GM06990 (cell line): ENCODE results near the gene AMDHD1.

Experiments
- DNase-seq: peaks from one replicate; pipeline ENCODE4 v3.0.0-alpha.2; 2011; ENCODE audit not compliant: insufficient read length; ENCODE audit errors: extremely low read depth
- H3K27me3 ChIP-seq: replicated peaks from 2 replicates; pipeline ENCODE4 v1.6.0; 2011; ENCODE audit warnings: low read length; ENCODE audit not compliant: control insufficient read depth, insufficient read depth
- H3K36me3 ChIP-seq: 2 replicates; pipeline ENCODE4 v1.5.1; 2011; ENCODE audit warnings: low read length; ENCODE audit not compliant: control insufficient read depth, insufficient read depth
- H3K4me3 ChIP-seq: replicated peaks from 2 replicates; pipeline ENCODE4 v1.5.1; 2011; ENCODE audit warnings: low read depth, mild to moderate bottlenecking, control low read depth, low read length
- TF ChIP-seq, protein P1 (sequence below): IDR thresholded peaks from 2 replicates; pipeline ENCODE4 v1.5.1; 2011; ENCODE audit warnings: low read length, control low read depth, mild to moderate bottlenecking, inconsistent platforms; ENCODE audit not compliant: insufficient read depth, poor library complexity, severe bottlenecking

AMDHD1 gene

GRCh38 chr12:95918194-95918993 lies 24.7 kb upstream of the AMDHD1 start:
- DNase-seq, result no peak
- no peaks in the 10 kb centered on the region for H3K27me3 ChIP-seq

GRCh38 chr12:95919110-95919509 lies 24.0 kb upstream of the AMDHD1 start:
- no peak for DNase-seq
- Histone ChIP-seq H3K27me3 (no peaks in the 10 kb centered on the region), H3K4me3 (no peak overlapping the region), H3K36me3 (no peaks in the 10 kb centered on the region)
- TF ChIP-seq, protein P1, sequence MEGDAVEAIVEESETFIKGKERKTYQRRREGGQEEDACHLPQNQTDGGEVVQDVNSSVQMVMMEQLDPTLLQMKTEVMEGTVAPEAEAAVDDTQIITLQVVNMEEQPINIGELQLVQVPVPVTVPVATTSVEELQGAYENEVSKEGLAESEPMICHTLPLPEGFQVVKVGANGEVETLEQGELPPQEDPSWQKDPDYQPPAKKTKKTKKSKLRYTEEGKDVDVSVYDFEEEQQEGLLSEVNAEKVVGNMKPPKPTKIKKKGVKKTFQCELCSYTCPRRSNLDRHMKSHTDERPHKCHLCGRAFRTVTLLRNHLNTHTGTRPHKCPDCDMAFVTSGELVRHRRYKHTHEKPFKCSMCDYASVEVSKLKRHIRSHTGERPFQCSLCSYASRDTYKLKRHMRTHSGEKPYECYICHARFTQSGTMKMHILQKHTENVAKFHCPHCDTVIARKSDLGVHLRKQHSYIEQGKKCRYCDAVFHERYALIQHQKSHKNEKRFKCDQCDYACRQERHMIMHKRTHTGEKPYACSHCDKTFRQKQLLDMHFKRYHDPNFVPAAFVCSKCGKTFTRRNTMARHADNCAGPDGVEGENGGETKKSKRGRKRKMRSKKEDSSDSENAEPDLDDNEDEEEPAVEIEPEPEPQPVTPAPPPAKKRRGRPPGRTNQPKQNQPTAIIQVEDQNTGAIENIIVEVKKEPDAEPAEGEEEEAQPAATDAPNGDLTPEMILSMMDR, result no peak

More at GRCh38 chr12:95918194-95918993, 24.7 kb upstream of the AMDHD1 start:
- H3K4me3 ChIP-seq, result no peak overlapping the region
- no peaks in the 10 kb centered on the region for H3K36me3 ChIP-seq
- TF ChIP-seq, protein P1, result peak; percentile 77

DNA sequence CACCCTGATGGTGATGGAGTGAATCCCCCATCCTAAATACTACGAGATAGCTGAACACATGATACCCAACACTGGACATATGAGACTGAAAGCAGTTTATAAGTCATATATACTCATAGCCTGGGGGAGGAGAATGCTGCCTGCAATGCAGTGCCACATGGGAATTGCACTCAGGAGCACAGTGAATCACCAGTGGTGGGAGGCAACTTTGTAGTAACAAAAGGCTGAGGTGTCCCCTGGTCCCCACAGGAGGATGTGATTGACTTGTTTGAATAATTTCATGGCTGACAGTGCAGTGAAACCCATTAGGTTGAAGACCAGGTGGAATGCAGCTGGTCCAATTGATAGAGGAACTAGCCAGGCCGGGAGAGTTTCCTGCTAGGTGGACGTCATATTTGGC lies 20.9 kb upstream of the AMDHD1 start:
- H3K27me3 ChIP-seq, result no peaks in the 10 kb centered on the region
- TF ChIP-seq, protein P1, result no peak
- no peaks in the 10 kb centered on the region for H3K36me3 ChIP-seq
- H3K4me3 ChIP-seq, result no peak overlapping the region
- DNase-seq, result no peak

GRCh38 chr12:95940514-95940913 lies 2.6 kb upstream of the AMDHD1 start:
- DNase-seq, result no peak
- H3K27me3 ChIP-seq, result no peaks in the 10 kb centered on the region
- H3K4me3 ChIP-seq, result no peak overlapping the region

GRCh38 chr12:95942101-95942523 lies 1.0 kb upstream of the AMDHD1 start:
- no peaks in the 10 kb centered on the region for H3K27me3 ChIP-seq
- DNase-seq, result no peak
- TF ChIP-seq, protein P1, result no peak
- no peaks in the 10 kb centered on the region for H3K36me3 ChIP-seq
- peak overlapping the region; percentile 83 for H3K4me3 ChIP-seq

More at GRCh38 chr12:95940514-95940913, 2.6 kb upstream of the AMDHD1 start:
- TF ChIP-seq, protein P1, result no peak
- H3K36me3 ChIP-seq, result no peaks in the 10 kb centered on the region
